HL-60/S4 treated with retinoic acid at 250 ng/mL for 4 days and 3 days (cell line): ENCODE results near the gene CFAP221.

ENCODE experiments used
- in situ Hi-C: fragments of 300-500 bp; cut with MboI; formaldehyde crosslinking; loops from 2 replicates; pipeline ENCODE4 v1.7.0; 2022; ENCODE audit warnings: low sequenced_read_pairs

CFAP221 gene

DNA sequence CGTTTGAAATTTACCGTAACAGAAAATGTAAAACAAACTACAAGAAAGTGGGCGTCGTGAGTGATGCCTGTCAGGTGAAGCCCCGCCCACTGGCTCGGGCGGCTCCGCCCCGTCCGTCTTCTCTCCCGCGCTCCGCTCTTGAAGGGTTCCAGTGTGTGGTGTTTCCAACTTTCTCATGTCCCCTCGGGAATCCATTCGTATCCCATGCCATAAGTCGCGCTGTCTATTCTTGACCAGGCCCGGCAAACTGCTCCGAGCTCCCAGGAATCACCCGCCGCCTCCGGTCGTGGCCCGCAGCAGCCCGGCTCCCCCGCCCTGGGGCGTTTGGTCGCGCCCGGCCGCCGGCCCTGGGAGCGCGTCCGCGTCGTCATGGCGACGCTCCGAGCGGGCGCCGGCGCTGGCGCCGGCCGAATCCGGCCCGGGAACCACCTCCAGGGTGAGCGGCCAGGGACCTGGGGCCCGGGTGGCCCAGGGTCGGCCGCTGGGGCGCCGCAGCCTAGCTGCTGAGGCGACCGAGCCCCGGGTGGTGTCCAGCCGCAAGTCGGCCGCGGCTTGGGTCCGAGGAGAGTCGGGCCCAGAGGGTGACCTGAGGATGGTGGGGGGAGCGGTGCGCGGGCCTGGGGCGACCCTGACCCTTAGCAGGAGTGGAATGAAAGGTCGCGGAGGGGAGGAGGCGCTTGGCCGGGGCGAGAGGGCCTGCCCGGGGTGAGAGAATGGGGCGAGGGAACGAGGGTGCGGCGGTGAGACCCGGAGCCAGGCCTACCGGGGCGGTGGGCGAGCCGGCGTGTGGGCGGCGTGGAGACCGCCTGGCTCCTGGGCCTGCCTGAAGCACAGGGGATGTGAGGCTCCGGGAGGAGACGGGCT, at the start of gene CFAP221:
Gene CFAP221 (plus strand): TSS at position 375 of the 864 bp plus-strand sequence. CDS start 1,683 bp downstream, outside the sequence.
- in situ Hi-C loops, result no loop called here

DNA sequence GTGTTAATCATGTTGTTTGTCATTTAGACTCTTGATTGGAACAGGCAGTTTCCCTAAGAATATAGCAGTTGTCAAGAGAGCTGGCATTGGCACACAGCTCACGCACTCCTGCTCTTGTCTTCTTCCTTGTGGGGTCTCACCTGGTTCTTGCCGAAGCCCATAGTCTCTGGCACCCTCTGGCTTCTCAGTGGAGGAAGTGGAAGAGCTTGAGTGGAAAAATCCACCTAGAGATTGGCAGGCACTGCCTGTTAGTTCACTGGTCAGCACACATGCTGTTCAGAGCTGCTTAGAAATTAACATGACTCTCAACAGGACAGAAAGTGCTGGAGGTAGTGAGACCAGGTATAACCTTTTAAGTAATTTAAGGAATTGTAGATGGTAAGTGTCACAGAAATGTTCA, 48.3 kb upstream of the CFAP221 start:
- in situ Hi-C loops, result no loop called here

DNA sequence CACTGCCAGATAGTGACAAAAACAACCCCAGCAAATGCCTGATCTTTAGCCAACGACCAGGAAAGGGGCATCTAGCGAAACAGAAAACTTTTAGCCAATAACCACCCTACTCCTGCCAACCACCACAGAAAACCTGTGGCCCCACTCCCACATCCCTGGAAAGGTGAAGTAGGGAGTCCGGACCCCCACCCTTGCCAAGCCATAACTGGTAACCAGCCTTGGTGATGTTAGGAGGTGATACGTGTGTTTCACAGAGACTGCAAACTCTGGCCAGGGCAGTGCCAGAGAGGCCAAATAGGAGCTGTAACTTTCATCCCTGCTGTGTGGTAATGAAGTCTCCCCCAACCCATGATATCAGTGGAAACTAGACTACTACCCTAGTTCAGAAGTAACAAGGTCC, 47.6 kb upstream of the CFAP221 start:
- in situ Hi-C loops, result no loop called here

DNA sequence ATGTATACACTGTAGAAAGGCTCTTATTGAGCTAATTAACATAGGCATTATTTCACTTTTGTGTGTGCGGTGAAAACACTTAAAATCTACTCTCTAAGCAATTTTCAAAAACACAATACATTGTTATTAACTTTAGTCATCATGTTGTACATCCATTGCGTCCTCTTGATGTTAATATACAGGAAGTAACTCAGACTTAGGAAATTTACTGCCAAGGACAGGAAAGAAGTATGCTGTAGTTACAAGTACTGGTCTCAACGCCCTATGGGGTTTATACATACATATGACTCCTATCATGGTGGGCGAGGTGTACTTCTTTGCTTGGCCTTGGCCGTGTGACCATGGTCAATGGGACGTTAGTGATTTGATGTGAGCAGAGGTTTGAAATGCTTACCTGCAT, 35.5 kb upstream of the CFAP221 start:
- in situ Hi-C loops, result no loop called here

DNA sequence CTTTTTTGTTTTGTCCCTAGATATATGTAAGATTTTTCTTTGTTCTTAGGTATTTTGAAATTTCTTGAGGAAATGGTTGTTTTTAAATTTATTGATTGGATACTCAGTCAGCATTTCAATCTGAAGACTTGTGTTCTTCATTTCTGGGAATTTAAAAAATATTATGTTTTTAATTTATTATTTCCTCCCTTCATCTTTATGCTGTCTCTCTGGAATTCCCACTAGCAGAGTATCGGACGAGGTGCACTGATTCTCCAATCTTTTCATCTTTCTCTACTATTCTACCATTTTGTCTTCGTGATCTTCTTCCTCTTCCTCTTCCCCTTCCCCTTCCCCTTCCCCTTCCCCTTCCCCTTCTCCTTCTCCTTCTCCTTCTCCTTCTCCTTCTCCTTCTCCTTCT, 32.3 kb upstream of the CFAP221 start:
- in situ Hi-C loops, result no loop called here

DNA sequence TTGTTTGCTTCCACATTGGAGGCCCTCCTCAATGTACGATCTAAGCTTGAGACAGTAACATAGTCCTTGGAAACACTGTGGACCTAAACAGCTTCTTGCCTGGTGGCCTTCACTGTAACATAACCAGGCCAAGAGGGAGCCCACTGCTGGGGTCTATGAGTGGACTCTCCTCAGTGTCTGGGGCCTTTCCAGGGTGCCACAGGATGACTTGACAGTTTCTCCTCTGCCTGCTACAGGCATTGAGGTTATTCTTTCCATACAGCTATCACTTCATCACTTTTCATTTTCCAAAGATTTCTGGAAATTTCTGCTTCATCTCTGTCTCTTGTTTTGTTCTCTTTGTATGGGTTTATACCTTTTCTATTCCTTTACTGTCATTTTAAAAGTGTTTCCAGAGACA, 31.3 kb upstream of the CFAP221 start:
- in situ Hi-C loops, result no loop called here

DNA sequence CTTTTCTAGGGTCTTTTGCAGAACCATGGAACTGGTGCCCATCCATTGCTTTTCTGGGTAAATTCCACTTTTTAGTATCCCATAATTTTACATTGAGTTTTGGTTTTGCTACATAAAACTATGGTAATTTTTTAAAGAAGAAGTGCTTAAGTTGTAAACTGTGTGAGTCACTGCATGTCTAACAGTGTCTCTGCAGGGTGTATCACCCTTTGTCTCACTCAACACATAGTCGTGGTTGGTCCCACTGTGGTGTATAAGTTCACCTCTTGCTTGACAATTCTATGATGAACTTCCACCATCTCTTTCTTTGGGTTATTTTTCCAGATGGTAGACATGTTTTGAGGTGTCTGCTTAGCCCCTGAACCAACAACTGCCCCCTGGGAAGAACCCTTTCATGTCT, 30.4 kb upstream of the CFAP221 start:
- in situ Hi-C loops, result no loop called here

DNA sequence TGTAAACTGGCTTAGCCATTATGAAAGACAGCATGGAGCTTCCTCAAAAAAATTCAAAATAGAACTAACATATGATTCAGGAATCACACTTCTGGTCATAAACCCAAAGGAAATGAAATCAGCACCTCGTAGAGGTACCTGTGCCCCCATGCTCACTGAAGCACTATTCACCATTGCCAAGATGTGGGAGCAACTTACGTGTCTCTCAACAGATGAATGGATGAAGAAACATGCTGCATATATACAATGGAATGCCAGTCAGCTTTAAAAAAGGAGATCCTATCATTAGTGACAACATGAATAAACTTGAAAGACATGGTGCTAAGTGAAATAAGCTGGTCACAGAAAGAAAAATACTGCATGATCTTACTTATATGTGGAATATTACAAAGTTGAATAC, 28.1 kb upstream of the CFAP221 start:
- in situ Hi-C loops, result no loop called here

DNA sequence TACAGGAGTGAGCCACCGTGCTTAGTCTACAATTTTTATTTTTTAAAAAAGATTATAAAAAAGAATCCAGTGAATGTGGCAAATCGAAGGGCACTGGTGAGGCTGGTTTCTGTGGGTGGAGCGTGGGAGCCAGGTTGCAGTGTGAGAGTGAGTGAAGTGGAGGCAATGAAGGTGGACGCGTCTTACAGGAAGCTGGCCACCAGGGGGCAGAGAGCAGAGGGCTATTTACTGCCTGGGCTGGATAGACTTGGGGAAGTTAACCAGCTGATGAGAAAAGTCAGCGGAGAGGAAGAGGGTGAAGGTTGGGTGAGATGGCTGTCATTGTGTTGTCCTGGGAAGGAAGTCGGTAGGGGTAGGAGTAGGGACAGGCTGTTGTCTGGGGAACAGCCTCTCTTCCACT, 26.8 kb upstream of the CFAP221 start:
- in situ Hi-C loops, result no loop called here

DNA sequence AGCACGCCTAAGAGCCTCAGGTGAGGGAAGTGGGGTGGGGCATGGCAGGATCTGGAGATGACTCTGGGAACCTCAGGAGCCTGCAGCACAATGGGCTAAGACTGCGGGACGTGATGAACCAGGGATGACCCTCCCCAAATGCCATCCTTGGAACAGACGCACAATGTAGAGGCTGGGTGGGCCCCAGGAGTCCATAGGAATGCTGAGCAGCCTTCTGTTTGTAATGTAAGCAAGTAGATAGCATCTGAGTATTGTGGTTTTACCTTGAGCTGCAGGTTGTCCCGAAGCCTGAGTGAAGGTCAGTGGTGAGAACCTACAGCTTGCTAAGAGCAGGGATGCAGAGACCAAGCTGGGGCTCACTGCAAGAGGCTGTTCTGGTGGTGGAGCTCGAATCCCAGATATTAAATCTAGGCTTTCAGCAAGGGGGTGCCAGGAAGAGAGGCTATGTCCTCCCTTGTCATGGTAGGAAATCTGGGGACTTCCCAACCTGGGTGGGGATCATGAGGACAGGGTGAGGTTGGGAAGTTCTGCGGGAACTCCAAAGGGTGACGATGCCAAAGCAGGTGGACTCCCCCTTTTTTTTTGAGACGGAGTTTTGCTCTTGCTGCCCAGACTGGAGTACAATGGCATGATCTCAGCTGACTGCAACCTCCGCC, 25.7 kb upstream of the CFAP221 start:
- in situ Hi-C loops, result no loop called here

DNA sequence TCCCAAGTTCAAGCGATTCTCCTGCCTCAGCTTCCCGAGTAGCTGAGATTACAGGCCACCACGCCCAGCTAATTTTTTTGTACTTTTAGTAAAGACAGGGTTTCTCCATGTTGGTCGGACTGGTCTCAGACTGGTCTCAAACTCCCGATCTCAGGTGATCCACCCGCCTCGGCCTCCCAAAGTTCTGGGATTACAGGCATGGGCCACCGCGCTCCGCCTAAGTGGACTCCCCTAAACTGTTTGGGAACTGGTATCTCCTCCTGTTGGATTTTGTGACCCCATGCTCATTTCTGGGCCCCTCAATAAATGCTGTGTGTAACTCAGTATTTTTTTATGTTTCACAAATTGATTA, 25.2 kb upstream of the CFAP221 start:
- in situ Hi-C loops, result no loop called here

DNA sequence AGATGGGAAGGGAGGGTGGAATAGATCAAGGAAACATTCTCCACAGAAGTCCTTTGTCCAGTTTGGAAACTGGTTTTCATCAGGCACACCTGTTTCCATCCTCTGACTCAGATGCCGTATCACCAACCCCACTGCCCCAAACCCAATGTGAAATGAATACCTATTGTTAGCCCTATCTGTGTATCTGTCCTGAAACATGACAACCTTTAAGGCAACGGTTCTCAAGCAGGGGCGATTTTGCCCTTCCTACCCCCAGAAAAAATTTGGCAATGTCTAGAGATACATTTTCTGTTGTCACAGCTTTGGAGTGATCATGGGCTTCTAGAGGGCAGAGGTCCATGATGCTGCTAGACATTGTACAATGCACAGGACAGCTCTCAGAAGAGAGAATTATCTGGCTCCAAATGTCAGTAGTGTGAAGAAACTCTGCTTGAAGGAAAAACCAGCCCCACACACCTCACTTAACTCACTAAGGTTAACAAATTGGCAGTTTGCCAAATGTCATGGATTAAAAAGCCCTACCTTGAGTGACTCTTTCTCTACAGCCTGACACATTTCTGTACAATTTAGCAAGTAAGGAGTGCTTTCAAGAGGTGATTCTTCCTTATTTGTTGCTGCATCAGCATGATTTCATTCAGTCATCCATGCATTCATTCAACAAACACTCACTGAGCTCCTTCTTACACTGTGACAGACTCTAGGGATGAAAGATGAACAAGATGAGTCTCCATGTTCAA, 23.4 kb upstream of the CFAP221 start:
- in situ Hi-C loops, result no loop called here

DNA sequence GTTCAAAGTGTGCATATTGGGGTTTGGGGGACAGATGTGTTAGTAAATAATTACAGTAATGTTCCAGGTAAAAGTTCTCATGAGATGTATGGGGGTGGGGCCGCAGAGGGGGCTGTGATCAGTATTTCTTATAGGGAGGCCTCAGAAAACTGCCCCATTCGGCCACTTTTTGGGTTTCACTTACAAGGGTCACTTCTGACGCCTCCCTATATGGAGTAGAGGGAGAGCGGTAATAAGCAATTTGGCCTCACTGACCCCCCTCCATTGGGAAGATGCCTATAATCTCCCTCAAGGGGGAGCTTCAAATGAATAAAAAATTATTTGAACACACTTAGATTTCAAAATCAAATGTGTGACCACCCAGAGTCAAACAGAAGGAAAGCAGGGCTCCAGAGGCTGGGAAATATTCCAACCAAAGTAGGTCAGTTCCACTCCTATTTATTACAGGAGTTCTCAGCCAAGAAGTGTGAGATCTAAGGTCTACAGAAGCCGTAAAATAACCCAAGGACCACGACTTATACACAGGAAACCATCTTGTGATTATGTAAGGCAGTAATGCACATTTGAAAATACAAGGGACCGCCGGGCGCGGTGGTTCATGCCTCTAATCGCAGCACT, 22.7 kb upstream of the CFAP221 start:
- in situ Hi-C loops, result no loop called here

DNA sequence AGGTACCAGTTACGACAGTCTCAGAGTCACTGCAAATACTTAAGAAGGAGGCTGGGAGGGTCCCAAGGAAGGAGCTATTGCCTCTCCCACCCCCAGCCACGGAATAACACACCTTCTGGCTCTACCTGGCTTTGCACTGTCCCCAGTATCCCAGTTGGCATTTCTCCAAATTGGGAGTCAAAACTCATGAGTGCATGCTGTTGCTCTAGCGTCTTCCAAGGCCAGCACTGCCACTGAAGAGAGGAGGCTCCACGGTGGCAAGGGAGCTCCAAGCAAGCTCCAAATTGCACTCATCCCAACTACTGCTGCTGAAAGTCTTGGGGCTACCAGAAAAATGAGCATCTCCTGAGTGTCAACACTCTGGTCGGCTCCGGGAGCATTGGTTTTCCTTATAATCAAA, 21.6 kb upstream of the CFAP221 start:
- in situ Hi-C loops, result no loop called here

DNA sequence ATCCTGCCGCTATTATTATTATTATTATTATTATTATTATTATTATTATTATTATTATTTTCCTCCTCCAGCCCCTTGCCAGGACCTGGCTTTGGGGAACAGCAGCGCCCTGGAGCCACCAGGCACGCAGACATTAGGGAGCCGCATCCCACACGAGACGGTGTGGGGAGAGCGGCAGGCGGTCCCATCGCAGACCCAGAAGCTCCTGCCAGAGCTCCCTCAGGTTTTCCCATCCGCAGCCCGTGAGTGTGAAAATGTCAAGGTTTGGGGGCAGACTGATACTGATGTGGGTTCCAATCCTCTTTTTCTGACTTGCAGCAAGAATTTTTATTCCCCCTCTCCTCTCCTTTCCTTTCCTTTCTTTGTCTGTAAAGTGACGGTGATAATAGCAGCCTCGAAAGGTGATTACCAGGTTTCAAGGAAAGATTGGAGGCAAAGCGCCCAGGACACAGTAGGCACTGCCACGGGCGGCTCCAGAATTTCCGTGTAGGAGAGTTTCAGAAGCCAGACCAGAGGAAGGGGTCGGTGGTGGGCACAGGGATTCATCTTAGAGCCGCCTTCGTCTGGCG, 20.8 kb upstream of the CFAP221 start:
- in situ Hi-C loops, result no loop called here

DNA sequence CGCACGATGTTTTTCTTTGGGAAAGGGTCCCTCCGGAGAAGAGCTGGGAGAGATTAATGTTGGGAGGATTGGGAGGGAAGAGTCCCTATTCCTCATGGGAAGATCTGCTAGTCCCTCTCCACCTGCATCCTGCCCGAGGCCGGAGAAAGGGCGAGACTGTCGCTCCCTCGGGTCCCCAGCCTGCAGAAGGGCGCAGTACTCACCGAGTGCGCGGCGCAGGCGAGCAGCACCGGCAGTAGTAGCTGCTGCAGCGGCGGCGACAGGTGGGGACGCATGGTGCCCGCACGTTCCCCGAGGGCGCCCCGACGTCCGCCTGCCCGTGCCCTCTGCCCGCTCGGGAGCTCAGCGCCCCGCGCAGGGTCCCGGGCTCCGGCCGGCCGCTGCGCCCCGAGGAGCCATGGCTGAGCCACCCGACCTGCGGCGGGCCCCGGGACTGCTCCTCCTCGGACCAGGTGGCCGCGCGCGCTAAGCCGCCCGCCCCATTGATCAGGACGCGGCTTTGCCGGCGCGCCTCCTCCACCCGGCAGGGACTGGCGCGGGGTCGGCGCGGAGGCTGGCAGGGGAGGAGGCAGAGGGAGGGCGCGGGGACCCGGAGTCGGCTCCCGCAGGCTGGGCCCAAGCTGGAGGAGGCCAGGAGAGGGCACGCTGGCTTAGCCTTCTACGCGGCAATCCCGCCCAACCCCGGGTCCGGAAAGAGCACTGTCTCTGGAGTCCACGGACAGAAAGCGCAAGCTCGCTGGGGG, 20.1 kb upstream of the CFAP221 start, which contains the start of gene SCTR:
Gene SCTR (minus strand): TSS at position 532 of the 743 bp plus-strand sequence. CDS start 257 bp downstream, at position 275.
- in situ Hi-C loops, result no loop called here

DNA sequence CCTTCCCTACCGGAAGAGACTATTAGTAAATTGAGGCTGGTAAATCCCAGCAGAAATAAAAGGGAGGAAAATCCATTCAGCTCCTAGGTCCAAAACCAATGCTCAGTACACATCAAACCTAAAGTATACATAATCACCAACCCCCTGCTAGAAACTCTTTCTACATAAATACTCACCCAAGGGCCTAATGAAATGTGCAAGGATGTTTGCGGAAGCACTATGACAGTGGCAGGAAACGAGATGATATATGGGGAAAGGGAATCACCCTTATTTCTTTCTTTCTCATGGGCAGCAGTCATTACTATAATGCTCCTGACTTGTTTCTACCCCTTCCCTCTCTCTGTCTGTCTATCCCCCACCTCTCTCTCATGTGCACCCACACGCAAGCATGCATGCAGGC, 18.6 kb upstream of the CFAP221 start:
- in situ Hi-C loops, result no loop called here

DNA sequence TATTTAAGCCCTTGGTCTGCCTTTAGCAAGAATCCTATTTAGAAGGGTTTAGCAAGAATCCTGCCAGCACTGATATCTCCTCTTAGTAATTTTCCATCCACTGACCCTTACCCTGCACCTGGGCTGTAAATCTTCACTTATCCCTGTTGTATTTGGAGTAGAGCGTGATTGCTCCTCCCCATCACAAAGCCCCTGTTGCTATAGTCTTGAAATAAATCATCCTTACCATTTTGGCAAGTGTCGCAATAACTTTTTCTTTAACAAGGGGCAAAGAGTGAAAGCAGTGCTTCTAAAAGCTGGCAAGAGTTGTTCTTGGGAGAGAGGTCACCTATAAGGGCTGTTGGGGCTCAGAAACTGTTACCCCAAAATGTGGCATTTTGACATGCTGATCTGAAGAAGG, 16.2 kb upstream of the CFAP221 start:
- in situ Hi-C loops, result no loop called here

DNA sequence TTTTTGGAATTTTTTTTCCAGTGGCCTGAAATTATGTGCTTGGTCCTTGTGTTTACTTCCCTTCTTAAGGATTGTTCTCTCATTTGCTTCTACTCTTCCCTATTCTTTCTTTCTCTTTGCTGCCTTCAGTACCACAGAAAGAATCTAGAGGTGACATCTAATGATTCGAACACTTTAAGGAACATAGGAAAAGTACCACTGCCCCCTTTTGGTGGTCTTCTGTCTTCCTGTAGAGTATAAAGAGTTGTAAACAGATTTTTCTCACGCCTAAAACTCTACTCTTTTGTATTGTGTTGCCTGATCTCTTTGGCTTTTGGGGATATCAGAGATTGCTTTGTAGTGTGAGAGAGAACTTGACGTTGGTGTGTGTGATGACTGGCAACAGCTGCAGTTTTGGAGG, 13.0 kb upstream of the CFAP221 start:
- in situ Hi-C loops, result no loop called here

DNA sequence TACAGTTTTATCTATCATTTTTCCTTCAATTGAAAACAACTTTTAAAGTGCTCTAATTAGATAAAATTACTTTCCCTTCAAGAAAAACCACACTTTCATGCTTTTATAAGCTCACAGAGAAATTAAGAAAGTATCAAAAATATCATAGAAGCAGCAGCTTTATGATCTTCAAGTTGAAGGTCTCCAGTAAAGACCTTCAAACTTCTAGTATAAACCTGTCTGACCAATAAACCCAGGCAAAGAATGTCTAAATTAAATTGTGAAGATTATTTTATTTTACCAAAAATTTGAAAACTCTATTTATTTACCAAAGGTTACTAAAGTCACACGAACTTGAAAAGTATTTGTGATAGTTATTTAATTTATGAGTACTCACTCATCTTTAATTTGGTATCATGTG, 10.7 kb upstream of the CFAP221 start:
- in situ Hi-C loops, result no loop called here
